Left lung (tissue), 10 donors: ENCODE results near the gene PABPN1L. TPM values are rescaled to one million over a fixed set of nuclear protein-coding genes. Genes with fewer than 3 reads are reported as not detected.

Experiments
- ATAC-seq: fragments of 200-7000 bp; cut with Tn5 transposase; one replicate; pipeline ENCODE4 v1.9.1; 2020; ENCODE audit warnings: moderate library complexity
- DNase-seq, 4 donors: peaks; one replicate each; pipeline ENCODE4 v3.0.0-alpha.2; 2013 to 2020
- H3K27ac ChIP-seq, 2 donors: fragments of 200-600 bp; sonication (generic) in 1 of 2; one replicate each; pipeline versions ENCODE4 v1.5.0 to v1.8.0; 2020 to 2021
- H3K27me3 ChIP-seq, 2 donors: fragments of 200-600 bp; sonication (generic) in 1 of 2; one replicate each; pipeline versions ENCODE4 v1.5.0 to v1.8.0; 2020 to 2021
- H3K36me3 ChIP-seq, 2 donors: fragments of 200-600 bp; sonication (generic) in 1 of 2; one replicate each; pipeline versions ENCODE4 v1.5.0 to v1.8.0; 2020 to 2021
- H3K4me1 ChIP-seq, 2 donors: fragments of 200-600 bp; one replicate each; pipeline ENCODE4 v1.8.0; 2021
- H3K4me3 ChIP-seq, 2 donors: fragments of 200-600 bp; sonication (generic) in 1 of 2; one replicate each; pipeline versions ENCODE4 v1.5.0 to v1.8.0; 2020 to 2021; ENCODE audit warnings: mild to moderate bottlenecking in 1 of 2
- H3K9me3 ChIP-seq, 2 donors: fragments of 200-600 bp; sonication (generic) in 1 of 2; one replicate each; pipeline versions ENCODE4 v1.5.0 to v1.8.0; 2020 to 2021
- CTCF ChIP-seq, 2 donors: fragments of 200-600 bp; sonication (generic) in 1 of 2; IDR thresholded peaks; one replicate each; pipeline versions ENCODE4 v1.5.0 to v1.8.0; 2021; ENCODE audit warnings: antibody characterized with exemption in 2 of 2
- intact Hi-C, 2 donors: fragments of 100-400 bp; cut with DNase I; formaldehyde crosslinking; loops; one replicate each; pipeline versions ENCODE4 v1.11.2 to v1.14.2; 2022
- polyA plus RNA-seq, 6 donors: library from polyadenylated mRNA; unstranded; fragments of 120-200 nt; gene quantifications; one replicate each; pipeline ENCODE4 v1.2.1, GENCODE V29; 2013; ENCODE audit not compliant: insufficient read length in 6 of 6
- total RNA-seq, 2 donors: library from RNA; stranded (reverse); fragmentation: NEBNext Ultra II Directional; extraction: Animal tissue kit (Norgen Biotek cat#: 25700); gene quantifications; one replicate each; pipeline ENCODE4 v1.2.1, GENCODE V29; 2021
- donor health status: DM: no; HTN: yes; CAD: no.
- donor health status: DM: no; HTN: no; CAD: no.

The PABPN1L gene
- total and polyA plus RNA-seq, 8 donors: 0.12 TPM; not detected in 7

- H3K27ac ChIP-seq: no peak overlapping the region
- peaks cover 0 to 12% of the 10 kb centered on the region in 2 donors for H3K27me3 ChIP-seq
- ATAC-seq (no peak), DNase-seq (no peak)
- H3K36me3 ChIP-seq: peaks cover 0 to 65% of the 10 kb centered on the region in 2 donors
- intact Hi-C loops: no loop called here
- no peaks in the 10 kb centered on the region for H3K9me3 ChIP-seq
- no peak overlapping the region for H3K4me3 ChIP-seq
- peaks cover 0 to 6% of the 10 kb centered on the region in 2 donors for H3K4me1 ChIP-seq
- TF ChIP-seq CTCF (IDR thresholded peaks at IDR 0.05): no peak
These were observed 16.8 kb upstream of the PABPN1L start for GRCh38 chr16:88883117-88883895.

- no peak for ATAC-seq
- Histone ChIP-seq H3K36me3 (peaks cover 0 to 74% of the 10 kb centered on the region in 2 donors), H3K4me3 (no peak overlapping the region), H3K9me3 (no peaks in the 10 kb centered on the region), H3K4me1 (peaks cover 0 to 5% of the 10 kb centered on the region in 2 donors), H3K27ac (no peak overlapping the region), H3K27me3 (peaks cover 0 to 12% of the 10 kb centered on the region in 2 donors)
- intact Hi-C loops: no loop called here
- DNase-seq: no peak
- TF ChIP-seq CTCF (IDR thresholded peaks at IDR 0.05): no peak
These were observed 16.0 kb upstream of the PABPN1L start for GRCh38 chr16:88882358-88883030.

GRCh38 chr16:88881675-88882357 is 15.4 kb upstream of the PABPN1L start:
- no peak for ATAC-seq
- no peaks in the 10 kb centered on the region for H3K9me3 ChIP-seq
- no peak overlapping the region for H3K4me3 ChIP-seq
- peaks cover 0 to 12% of the 10 kb centered on the region in 2 donors for H3K27me3 ChIP-seq
- no peak for DNase-seq
- no peak overlapping the region for H3K27ac ChIP-seq
- intact Hi-C loops: no loop called here
- no peak for TF ChIP-seq CTCF (IDR thresholded peaks at IDR 0.05)
- H3K36me3 ChIP-seq: peaks cover 0 to 80% of the 10 kb centered on the region in 2 donors
- no peaks in the 10 kb centered on the region for H3K4me1 ChIP-seq

GRCh38 chr16:88881007-88881615 is 14.7 kb upstream of the PABPN1L start:
- Histone ChIP-seq H3K27me3 (peaks cover 0 to 12% of the 10 kb centered on the region in 2 donors), H3K9me3 (no peaks in the 10 kb centered on the region), H3K4me3 (no peak overlapping the region), H3K27ac (no peak overlapping the region), H3K4me1 (no peaks in the 10 kb centered on the region), H3K36me3 (peaks cover 0 to 81% of the 10 kb centered on the region in 2 donors)
- TF ChIP-seq CTCF (IDR thresholded peaks at IDR 0.05): no peak
- ATAC-seq (peak; percentile 45), DNase-seq (no peak)
- intact Hi-C loops: no loop called here
